ENCODE measurements around the gene ZNF544.
"Not testable (repeated sequence)": the region's sequence is repeated elsewhere in the genome, so short reads cannot be mapped to it uniquely, and the experiment has no call there.

- TF ChIP-seq CTCF, POLR2A (IDR thresholded peaks at IDR 0.05): not testable (repeated sequence)
Measured at GRCh38 chr19:58258259-58258658, 29.5 kb downstream of the ZNF544 start.

Data from right lobe of liver (tissue), 4 donors.